Measurements from ENCODE around the gene BNC1. TPM values are rescaled to one million over a fixed set of nuclear protein-coding genes. Genes with fewer than 3 reads are reported as not detected.

The BNC1 gene
- 1.1 TPM for total RNA-seq

GRCh38 chr15:83284559-83285283, at the start of gene BNC1:
Gene BNC1 (minus strand): TSS chr15:83284664. CDS start chr15:83284628, 36 bp downstream.

GRCh38 chr15:83207660-83208366, 76.7 kb downstream of the BNC1 start, which contains the start of gene HDGFL3:
Gene HDGFL3 (minus strand): TSS chr15:83207823. CDS start chr15:83207414, 409 bp downstream.

Other genes with a start within 250 kb of the BNC1 start
- 112 TPM for gene BTBD1, start 217.4 kb downstream of the BNC1 start, total RNA-seq
- 3.4 TPM for gene TM6SF1, start 177.0 kb downstream of the BNC1 start, total RNA-seq
- 107 TPM for gene HDGFL3, start 76.8 kb downstream of the BNC1 start, total RNA-seq
- 20.3 TPM for gene SH3GL3, start 162.7 kb upstream of the BNC1 start, total RNA-seq

All from camera-type eye (tissue), 1 donor.